Activated CD8-positive, alpha-beta T cell treated with anti-CD3 and anti-CD28 coated beads, Interleukin-2, amount 10 ng/mL, durations not matched to agents 7 days and 5 days (primary cell): ENCODE measurements around the gene RXFP1. TPM values are rescaled to one million over a fixed set of nuclear protein-coding genes. Genes with fewer than 3 reads are reported as not detected.

Experiments
- ATAC-seq: fragments of 150-1000 bp; cut with Tn5 transposase; one replicate; pipeline ENCODE4 v1.10.0; 2021; ENCODE audit warnings: moderate library complexity
- CTCF ChIA-PET: fragments of 350-600 bp; sonication (Branson Sonifier 250); formaldehyde crosslinking; loops from one replicate; lab custom pipeline; 2021; ENCODE audit warnings: antibody characterized with exemption; lab: Charles Lee
- POLR2A ChIA-PET: fragments of 350-600 bp; sonication (Branson Sonifier 250); formaldehyde crosslinking; loops from one replicate; lab custom pipeline; 2021; ENCODE audit warnings: antibody characterized with exemption; lab: Charles Lee
- DNase-seq: peaks from one replicate; pipeline ENCODE4 v3.0.0-alpha.2; 2020
- H3K27ac Mint-ChIP-seq: one replicate; pipeline ENCODE4 v1.8.0; 2021; ENCODE audit warnings: mild to moderate bottlenecking, mixed read lengths
- H3K27me3 Mint-ChIP-seq: one replicate; pipeline ENCODE4 v1.8.0; 2021; ENCODE audit warnings: low read depth, mixed read lengths
- H3K36me3 Mint-ChIP-seq: one replicate; pipeline ENCODE4 v1.8.0; 2021; ENCODE audit warnings: low read depth, mixed read lengths
- H3K4me1 Mint-ChIP-seq: one replicate; pipeline ENCODE4 v1.8.0; 2021; ENCODE audit warnings: low read depth, mixed read lengths
- H3K4me3 Mint-ChIP-seq: one replicate; pipeline ENCODE4 v1.8.0; 2021; ENCODE audit warnings: mild to moderate bottlenecking, mixed read lengths
- H3K9me3 Mint-ChIP-seq: one replicate; pipeline ENCODE4 v1.8.0; 2022; ENCODE audit warnings: mixed read lengths; ENCODE audit not compliant: insufficient read depth
- total RNA-seq, 2 experiments: library from RNA; stranded (reverse); gene quantifications; one replicate each; pipeline ENCODE4 v1.2.3, GENCODE V29; 2021

Gene RXFP1
- total RNA-seq, result not detected

- ATAC-seq (no peak), DNase-seq (no peak)
- ChIA-PET CTCF (no interaction called here), POLR2A (no interaction called here)
- Mint-ChIP-seq H3K27ac (no peak within 1 kb of the TSS), H3K36me3 (no peaks in the 10 kb centered on the region), H3K4me3 (no peak within 1 kb of the TSS), H3K4me1 (no peaks in the 10 kb centered on the region), H3K9me3 (no peaks in the 10 kb centered on the region), H3K27me3 (no peaks in the 10 kb centered on the region)
These were observed at the start of gene RXFP1 for GRCh38 chr4:158521484-158522088. RXFP1 (plus strand) TSS chr4:158521882; CDS start chr4:158521977, 95 bp downstream.

- no peak overlapping the region for H3K27ac Mint-ChIP-seq
- POLR2A ChIA-PET, result no interaction called here
- DNase-seq (no peak), ATAC-seq (no peak)
- CTCF ChIA-PET, result no interaction called here
- H3K36me3 Mint-ChIP-seq, result no peaks in the 10 kb centered on the region
- no peaks in the 10 kb centered on the region for H3K27me3 Mint-ChIP-seq
- no peaks in the 10 kb centered on the region for H3K4me1 Mint-ChIP-seq
- H3K4me3 Mint-ChIP-seq, result no peak overlapping the region
- H3K9me3 Mint-ChIP-seq, result no peaks in the 10 kb centered on the region
These were observed 39.9 kb upstream of the RXFP1 start for GRCh38 chr4:158481811-158482210.

GRCh38 chr4:158484173-158484885 is 37.4 kb upstream of the RXFP1 start:
- Mint-ChIP-seq H3K36me3 (no peaks in the 10 kb centered on the region), H3K4me1 (no peaks in the 10 kb centered on the region), H3K27ac (no peak overlapping the region), H3K4me3 (no peak overlapping the region), H3K27me3 (no peaks in the 10 kb centered on the region), H3K9me3 (no peaks in the 10 kb centered on the region)
- ChIA-PET CTCF (no interaction called here), POLR2A (no interaction called here)
- ATAC-seq, result no peak
- no peak for DNase-seq

GRCh38 chr4:158490629-158491028 is 31.1 kb upstream of the RXFP1 start:
- CTCF ChIA-PET, result no interaction called here
- DNase-seq (no peak), ATAC-seq (no peak)
- POLR2A ChIA-PET, result no interaction called here
- Mint-ChIP-seq H3K9me3 (no peaks in the 10 kb centered on the region), H3K36me3 (no peaks in the 10 kb centered on the region), H3K4me1 (no peaks in the 10 kb centered on the region), H3K27me3 (no peaks in the 10 kb centered on the region), H3K4me3 (no peak overlapping the region), H3K27ac (no peak overlapping the region)

GRCh38 chr4:158492391-158492790 is 29.3 kb upstream of the RXFP1 start:
- Mint-ChIP-seq H3K36me3 (no peaks in the 10 kb centered on the region), H3K4me1 (no peaks in the 10 kb centered on the region), H3K27me3 (no peaks in the 10 kb centered on the region), H3K9me3 (no peaks in the 10 kb centered on the region), H3K4me3 (no peak overlapping the region), H3K27ac (no peak overlapping the region)
- POLR2A ChIA-PET, result no interaction called here
- ATAC-seq, result no peak
- CTCF ChIA-PET, result no interaction called here
- DNase-seq, result no peak

GRCh38 chr4:158496030-158496741 is 25.5 kb upstream of the RXFP1 start:
- POLR2A ChIA-PET, result no interaction called here
- CTCF ChIA-PET, result interaction anchor here (1.0 to 1.4 kb wide), 2 partner anchors 16 to 22 kb away, joined by 3 to 5 read pairs; no protein-coding TSS in a partner anchor
- H3K36me3 Mint-ChIP-seq, result no peaks in the 10 kb centered on the region

GRCh38 chr4:158500054-158500453 is 21.6 kb upstream of the RXFP1 start:
- CTCF ChIA-PET, result no interaction called here
- no peak overlapping the region for H3K27ac Mint-ChIP-seq
- no peaks in the 10 kb centered on the region for H3K36me3 Mint-ChIP-seq
- ATAC-seq, result no peak
- no peaks in the 10 kb centered on the region for H3K9me3 Mint-ChIP-seq
- no peaks in the 10 kb centered on the region for H3K27me3 Mint-ChIP-seq
- DNase-seq, result no peak
- no peaks in the 10 kb centered on the region for H3K4me1 Mint-ChIP-seq
- H3K4me3 Mint-ChIP-seq, result no peak overlapping the region
- POLR2A ChIA-PET, result no interaction called here

More at GRCh38 chr4:158496030-158496741, 25.5 kb upstream of the RXFP1 start:
- DNase-seq, result peak; percentile 40
- Mint-ChIP-seq H3K4me3 (no peak overlapping the region), H3K27ac (no peak overlapping the region), H3K27me3 (no peaks in the 10 kb centered on the region), H3K4me1 (no peaks in the 10 kb centered on the region), H3K9me3 (no peaks in the 10 kb centered on the region)
- no peak for ATAC-seq

GRCh38 chr4:158513256-158513655 is 8.4 kb upstream of the RXFP1 start:
- ATAC-seq (no peak), DNase-seq (no peak)
- Mint-ChIP-seq H3K4me1 (no peaks in the 10 kb centered on the region), H3K27me3 (peaks cover 7% of the 10 kb centered on the region), H3K36me3 (no peaks in the 10 kb centered on the region), H3K9me3 (no peaks in the 10 kb centered on the region), H3K27ac (no peak overlapping the region), H3K4me3 (no peak overlapping the region)
- ChIA-PET POLR2A (no interaction called here), CTCF (no interaction called here)

GRCh38 chr4:158519226-158519625 is 2.5 kb upstream of the RXFP1 start:
- H3K9me3 Mint-ChIP-seq, result no peaks in the 10 kb centered on the region
- DNase-seq (no peak), ATAC-seq (no peak)
- H3K27ac Mint-ChIP-seq, result no peak overlapping the region
- no peak overlapping the region for H3K4me3 Mint-ChIP-seq
- ChIA-PET CTCF (no interaction called here), POLR2A (no interaction called here)
- no peaks in the 10 kb centered on the region for H3K27me3 Mint-ChIP-seq
- H3K36me3 Mint-ChIP-seq, result no peaks in the 10 kb centered on the region
- H3K4me1 Mint-ChIP-seq, result no peaks in the 10 kb centered on the region

GRCh38 chr4:158523990-158524535 is 2.4 kb downstream of the RXFP1 start:
- ChIA-PET POLR2A (no interaction called here), CTCF (no interaction called here)
- DNase-seq, result no peak
- no peaks in the 10 kb centered on the region for H3K9me3 Mint-ChIP-seq
- no peaks in the 10 kb centered on the region for H3K4me1 Mint-ChIP-seq
- H3K36me3 Mint-ChIP-seq, result no peaks in the 10 kb centered on the region
- H3K27ac Mint-ChIP-seq, result no peak overlapping the region
- H3K27me3 Mint-ChIP-seq, result no peaks in the 10 kb centered on the region
- H3K4me3 Mint-ChIP-seq, result no peak overlapping the region
- no peak for ATAC-seq

GRCh38 chr4:158527516-158527915 is 5.8 kb downstream of the RXFP1 start:
- H3K27me3 Mint-ChIP-seq, result no peaks in the 10 kb centered on the region
- no peak overlapping the region for H3K27ac Mint-ChIP-seq
- ATAC-seq (no peak), DNase-seq (no peak)
- H3K9me3 Mint-ChIP-seq, result no peaks in the 10 kb centered on the region
- ChIA-PET CTCF (no interaction called here), POLR2A (no interaction called here)
- H3K4me1 Mint-ChIP-seq, result no peaks in the 10 kb centered on the region
- H3K36me3 Mint-ChIP-seq, result no peaks in the 10 kb centered on the region
- H3K4me3 Mint-ChIP-seq, result no peak overlapping the region

- H3K27me3 Mint-ChIP-seq, result no peaks in the 10 kb centered on the region
- no peaks in the 10 kb centered on the region for H3K36me3 Mint-ChIP-seq
- no peak for DNase-seq
- ATAC-seq, result no peak
- ChIA-PET POLR2A (no interaction called here), CTCF (no interaction called here)
- no peak overlapping the region for H3K27ac Mint-ChIP-seq
- no peaks in the 10 kb centered on the region for H3K9me3 Mint-ChIP-seq
- no peak overlapping the region for H3K4me3 Mint-ChIP-seq
- H3K4me1 Mint-ChIP-seq, result no peaks in the 10 kb centered on the region
These were observed 7.8 kb downstream of the RXFP1 start for GRCh38 chr4:158529505-158529904.
